ENCODE data around the gene SERTAD3.
"Not testable (repeated sequence)": the region's sequence is repeated elsewhere in the genome, so short reads cannot be mapped to it uniquely, and the experiment has no call there.

Gene SERTAD3

DNA sequence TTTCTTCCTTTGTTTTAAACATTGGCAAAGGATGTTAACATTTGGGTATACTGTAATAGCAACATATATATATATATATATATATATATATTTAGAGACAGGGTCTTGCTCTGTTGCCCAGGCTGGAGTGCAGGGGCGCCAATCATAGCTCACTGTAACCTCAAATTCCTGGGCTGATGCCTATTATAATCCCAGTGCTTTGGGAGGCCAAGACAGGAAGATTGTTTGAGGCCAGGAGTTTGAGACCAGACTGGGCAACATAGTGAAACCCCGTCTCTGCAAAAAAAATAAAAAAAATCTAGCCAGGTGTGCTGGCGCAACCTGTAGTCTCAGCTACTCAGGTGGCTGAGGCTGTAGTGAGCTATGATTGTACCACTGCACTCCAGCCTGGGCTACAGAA is 16.1 kb upstream of the SERTAD3 start:
- no peak for DNase-seq (ENCODE audit: low read depth, low spot score)
- no peak overlapping the region for H3K27ac ChIP-seq

DNA sequence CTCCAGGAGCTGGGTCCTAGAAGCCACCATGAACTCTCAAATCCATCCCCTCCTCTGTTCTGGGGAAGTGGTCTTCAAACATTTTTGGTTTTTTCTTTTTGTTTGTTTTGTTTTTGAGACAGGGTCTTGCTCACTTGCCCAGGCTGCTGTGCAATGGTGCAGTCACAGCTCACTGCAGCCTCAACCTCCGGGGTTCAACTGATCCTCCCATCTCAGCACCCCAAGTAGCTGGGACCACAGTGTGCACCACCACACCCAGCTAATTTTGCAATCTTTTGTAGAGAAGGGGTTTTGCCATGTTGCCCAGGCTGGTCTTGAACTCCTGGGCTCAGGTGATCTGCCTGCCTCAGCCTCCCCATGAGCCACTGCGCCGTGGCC is 14.5 kb upstream of the SERTAD3 start:
- DNase-seq (ENCODE audit: low read depth, low spot score): no peak
- H3K27ac ChIP-seq: no peak overlapping the region

DNA sequence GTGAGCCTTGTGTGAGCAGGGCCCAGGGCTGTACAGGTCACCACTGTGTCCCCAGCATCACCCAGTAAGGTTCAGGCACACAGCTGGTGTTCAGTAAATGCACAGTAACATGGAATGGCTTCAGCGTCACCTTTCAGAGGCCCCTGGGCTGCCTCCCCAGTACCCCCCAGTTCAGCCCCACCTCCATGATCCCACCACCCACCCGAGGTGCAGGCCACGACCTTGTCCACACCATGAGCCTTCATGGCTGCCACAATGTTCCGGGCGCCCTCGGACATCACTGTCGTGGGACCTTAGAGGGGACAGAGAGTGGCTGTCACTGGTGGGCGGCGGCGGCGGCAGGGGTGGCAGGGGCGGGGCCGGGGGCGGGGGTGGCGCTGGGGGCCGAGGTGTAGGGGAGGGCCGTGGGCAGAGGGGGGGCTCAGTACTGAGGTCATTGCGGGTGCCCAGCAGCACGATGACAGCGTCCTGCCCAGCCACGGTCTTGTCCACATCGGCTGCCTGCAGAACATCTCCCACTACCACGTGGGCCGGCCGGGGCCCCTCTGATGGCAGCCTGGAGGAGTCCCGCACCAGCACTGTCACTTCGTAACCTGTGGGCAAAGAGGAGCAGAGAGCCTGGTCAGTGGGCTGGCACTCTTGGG is 13.9 kb upstream of the SERTAD3 start:
- H3K27ac ChIP-seq: no peak overlapping the region
- no peak for DNase-seq (ENCODE audit: low read depth, low spot score)

DNA sequence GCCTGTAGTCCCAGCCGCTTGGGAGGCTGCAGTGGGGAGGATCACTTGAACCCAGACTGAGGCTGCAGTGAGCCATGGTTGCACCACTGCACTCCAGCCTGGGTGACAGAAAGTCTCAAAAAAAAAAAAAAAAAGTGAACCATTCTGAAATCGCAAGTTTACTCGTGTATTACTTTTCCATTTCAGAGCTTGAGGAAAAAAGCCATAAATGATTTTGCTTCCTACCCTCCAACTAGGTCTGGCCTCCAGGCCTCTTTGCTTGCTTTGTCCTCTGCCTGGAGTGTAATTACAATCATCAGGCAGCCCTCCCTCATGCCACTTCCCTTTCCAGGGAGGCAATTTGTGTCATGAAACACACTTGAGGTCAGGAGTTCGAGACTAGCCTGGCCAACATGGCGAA is 12.9 kb upstream of the SERTAD3 start:
- H3K27ac ChIP-seq: no peak overlapping the region
- no peak for DNase-seq (ENCODE audit: low read depth, low spot score)

DNA sequence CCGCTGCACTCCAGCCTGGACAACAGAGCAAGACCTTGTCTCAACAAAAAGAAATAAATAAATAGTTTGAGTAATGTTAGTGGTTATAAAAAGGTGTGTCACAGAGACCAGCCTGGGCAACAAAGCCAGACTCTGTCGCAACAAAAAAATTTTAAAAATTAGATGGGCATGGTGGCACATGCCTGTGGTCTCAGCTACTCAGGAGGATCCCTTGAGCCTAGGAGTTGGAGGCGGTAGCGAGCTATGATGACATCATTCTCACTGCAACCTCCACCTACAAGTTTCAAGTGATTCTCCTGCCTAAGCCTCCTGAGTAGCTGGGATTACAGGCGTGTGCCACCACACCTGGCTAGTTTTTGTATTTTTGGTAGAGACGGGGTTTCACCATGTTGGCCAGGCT is 9.8 kb upstream of the SERTAD3 start:
- not testable (repeated sequence) for DNase-seq (ENCODE audit: low read depth, low spot score)
- H3K27ac ChIP-seq: peak overlapping the region; percentile 73

DNA sequence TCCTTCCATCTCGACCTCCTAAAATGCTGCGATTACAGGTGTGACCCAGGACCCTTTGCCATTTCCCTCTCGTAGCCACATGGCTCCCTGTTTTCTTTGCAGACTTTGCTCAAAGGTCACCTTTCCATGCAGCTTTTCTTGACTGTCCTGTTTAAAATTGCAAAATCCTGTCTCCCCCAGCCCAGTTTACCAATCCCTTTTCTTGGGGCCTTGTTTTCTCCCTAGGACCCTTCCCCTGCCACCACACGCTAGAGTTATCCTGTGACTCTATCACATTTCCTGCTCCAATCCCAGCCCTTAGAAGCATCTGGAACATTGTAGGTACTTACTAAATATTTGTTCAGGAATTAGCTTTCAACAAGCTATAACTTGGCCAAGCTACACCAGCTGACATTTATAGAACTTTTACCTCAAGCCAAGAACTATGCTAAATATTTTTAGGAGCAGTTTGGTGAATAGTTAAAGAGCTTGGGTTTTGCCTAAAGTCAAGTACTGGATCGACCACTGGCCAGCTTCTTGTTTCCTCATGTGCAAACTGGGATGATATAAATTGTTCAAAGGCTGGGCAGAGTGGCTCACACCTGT is 9.1 kb upstream of the SERTAD3 start:
- DNase-seq (ENCODE audit: low read depth, low spot score): no peak
- peak overlapping the region; percentile 73 for H3K27ac ChIP-seq

DNA sequence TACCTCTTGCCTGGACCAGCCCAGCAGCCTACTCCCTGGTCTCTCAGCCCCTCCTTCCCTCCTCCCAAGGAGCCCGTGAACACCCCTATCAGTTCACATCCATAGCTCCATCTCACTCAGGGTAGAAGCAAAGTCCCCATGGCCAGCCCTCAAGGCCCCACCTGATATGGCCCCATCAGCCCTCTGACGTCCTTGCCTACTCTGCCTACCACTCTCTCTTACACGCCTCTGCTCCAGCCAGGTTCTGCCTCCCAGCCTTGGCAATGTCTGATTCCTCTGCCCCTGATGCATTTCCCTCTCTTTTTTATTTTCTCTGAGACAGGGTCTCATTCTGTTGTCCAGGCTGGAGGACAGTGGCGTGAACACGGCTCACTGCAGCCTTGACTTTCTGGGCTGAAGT is 7.9 kb upstream of the SERTAD3 start:
- H3K27ac ChIP-seq: no peak overlapping the region
- DNase-seq (ENCODE audit: low read depth, low spot score): no peak

DNA sequence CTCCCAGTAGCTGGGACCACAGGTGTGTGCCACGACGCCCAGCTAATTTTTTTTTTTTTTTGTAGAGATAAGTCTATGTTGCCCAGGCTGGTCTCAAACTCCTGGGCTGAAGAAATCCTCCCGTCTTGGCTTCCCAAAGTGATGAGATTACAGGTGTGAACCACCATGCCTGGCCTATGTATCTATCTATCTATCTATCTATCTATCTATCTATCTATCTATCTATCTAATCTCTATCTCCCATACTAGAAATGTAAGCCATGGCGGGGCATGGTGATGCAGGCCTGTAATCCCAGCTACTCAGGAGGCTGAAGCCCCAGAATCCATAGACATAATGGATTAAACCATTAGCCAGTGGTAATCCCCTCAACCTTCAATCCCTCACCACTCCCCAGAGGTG is 6.5 kb upstream of the SERTAD3 start:
- H3K27ac ChIP-seq: no peak overlapping the region
- DNase-seq (ENCODE audit: low read depth, low spot score): no peak

DNA sequence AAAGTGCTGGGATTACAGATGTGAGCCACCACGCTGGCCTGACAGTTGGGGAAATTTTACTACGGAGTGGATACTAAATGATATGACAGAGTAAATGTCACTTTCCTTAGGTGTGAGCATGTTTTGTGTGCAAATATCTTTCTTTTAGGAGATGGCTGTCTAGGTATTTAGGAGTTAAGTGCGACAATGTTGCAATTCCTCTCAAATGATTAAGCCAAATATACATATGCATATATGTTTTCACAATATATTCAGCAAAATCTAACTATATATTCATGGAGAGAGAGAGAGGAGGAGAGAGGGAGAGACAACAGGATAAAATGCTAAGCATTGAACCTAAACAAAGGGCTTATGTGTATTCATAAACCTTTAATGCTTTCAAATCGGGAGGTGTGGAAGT is 5.4 kb upstream of the SERTAD3 start:
- no peak overlapping the region for H3K27ac ChIP-seq
- DNase-seq (ENCODE audit: low read depth, low spot score): no peak

DNA sequence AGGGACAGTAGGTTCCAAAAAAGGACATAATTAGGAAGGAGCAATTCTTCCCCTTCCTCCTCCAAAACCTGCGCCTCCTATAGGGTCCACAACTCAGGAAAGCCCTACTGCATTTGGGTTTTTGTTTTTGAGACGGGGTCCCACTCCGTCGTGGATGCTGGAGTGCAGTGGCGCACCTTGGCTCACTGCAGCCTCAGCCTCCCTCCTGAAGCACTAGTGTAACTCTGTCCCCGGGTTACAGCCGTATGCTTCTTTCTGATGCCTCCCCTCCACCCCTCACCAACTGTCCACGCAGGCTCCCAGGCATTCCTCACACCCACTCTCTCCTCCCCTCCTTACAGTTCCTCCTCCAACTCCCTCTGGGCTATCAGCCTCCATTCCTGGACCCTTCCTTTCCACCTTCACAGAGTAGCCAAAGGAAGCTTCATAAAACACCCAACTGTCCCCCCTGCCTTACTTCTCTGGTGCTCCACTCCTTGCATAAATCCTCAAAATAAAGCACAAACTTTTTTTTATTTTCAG is 2.2 kb upstream of the SERTAD3 start:
- no peak for DNase-seq (ENCODE audit: low read depth, low spot score)
- H3K27ac ChIP-seq: peak overlapping the region; percentile 90

DNA sequence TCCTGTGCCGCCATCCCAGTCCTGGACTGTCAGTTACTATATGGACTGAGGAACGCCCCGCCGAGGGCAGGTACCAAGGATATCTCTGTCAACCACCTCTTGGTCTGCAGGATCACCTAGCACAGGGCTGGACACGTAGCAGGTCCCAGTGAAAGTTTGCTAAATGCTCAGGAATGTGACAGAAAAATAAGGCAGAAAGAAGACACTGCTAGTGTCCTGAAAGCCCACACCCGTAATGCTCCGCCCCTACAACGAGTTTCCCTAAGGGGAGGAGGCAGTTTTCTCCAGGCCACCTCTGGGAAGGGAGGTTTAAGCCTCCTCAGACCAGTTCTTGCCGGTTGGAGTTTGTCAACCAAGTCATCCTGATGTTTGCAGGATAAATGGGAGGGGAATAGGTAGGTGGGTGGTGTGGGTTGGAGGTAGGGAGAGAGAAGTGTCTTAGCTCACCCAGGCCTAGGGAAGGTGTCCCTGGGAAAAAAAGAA is 1.7 kb upstream of the SERTAD3 start:
- peak overlapping the region; percentile 90 for H3K27ac ChIP-seq
- DNase-seq (ENCODE audit: low read depth, low spot score): no peak

DNA sequence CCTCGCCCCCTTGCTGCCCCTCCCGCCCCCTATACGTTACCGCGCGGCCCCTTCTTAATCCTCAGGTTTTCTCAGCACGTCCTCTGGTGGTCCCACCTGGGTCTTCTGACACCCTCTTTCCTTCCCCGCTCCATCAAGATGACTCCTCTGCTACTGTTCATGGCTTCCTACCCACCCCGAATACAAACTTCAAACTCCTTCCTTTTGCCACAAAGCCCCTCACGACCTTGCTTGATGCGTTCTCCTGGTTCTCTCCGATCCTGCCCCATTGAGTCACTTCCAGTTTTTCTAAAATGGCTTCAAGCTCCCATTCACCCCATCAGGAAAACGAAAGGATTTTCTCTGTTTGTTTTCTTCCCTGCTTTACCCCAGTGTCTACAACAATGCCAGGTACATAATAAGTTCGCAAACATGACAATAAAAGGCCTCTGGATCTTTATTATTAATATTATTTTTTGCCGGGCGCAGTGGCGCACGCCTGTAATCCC is 734 bp upstream of the SERTAD3 start:
- DNase-seq (ENCODE audit: low read depth, low spot score): no peak
- H3K27ac ChIP-seq: peak overlapping the region; percentile 90

DNA sequence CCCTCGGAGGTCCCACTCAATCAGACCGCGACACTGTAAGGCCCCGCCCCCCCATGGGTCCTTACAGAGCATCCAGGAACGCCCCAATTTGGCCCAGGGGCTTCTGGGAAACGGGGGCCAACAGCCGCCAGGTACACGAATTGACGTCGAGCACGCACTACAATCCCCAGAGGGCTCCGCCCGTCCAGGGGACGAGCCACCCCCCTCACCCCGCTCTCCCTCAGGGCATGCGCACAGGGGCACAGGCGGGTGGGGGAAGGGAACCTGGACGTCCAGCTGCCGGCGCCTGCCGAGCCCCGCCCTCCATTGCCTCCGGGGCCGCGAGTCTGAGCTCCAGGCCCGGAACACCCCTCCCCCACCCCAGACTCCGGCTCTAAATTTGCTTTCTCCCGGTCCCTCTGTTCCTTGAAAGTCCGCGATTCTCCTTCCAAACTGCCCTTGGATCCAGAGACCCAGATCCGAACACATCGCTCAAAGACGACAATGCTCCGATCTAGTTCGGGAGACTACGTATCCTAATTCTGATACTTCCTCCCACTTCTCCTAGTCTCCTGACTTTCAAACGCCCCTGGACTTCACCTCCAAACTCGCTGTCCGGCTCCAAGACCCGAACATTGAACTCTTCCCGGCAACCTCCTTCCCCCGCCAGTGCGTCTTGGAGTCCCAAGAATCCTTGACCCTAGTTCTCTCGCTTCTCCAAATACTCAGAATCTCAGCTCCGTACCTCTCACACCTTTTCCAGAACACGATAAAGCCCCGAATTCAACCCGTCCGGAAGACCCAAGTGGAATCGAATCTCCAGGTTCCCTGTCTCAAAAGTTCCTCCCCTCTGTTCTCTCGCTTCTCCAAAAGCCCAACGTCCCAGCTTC is 770 bp downstream of the SERTAD3 start:
- peak overlapping the region; percentile 90 for H3K27ac ChIP-seq
- DNase-seq (ENCODE audit: low read depth, low spot score): peak; percentile 94

DNA sequence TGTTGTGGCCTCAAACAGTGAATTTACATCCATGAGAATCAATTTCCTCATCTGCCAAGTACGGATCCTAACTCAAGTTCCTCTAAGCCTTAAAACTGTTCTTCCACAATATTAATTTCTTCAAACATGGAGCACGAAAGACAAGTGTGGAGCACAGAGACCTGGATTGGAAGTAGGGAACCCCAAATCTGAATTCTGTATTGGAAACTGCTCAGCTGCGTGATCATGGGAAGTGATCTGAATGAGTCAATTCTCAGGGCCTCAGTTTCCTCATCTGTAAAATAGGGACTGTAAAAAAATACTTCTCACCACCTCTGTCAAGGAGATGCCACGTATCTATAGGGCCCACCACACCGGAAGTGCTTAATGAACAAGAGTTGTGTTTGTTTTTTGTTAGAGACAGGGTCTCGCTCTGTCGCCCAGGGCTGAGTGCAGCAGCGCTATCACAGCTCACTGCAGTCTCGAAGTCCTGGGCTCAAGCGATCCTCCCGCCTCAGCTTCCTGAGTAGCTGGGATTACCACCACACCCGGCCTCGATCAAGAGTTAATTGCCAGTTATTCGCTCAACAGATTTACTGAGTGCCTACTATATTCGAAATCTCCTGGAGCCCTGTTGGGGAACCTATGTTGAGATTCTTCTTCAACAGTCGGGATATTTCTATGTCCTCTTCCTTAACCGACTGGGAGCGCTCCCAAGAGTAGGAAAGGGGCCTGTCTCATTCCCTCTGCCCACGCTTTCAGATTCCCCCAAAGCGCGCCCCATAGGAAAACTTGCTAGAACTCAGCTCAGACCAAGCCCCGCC is 1.6 kb downstream of the SERTAD3 start:
- DNase-seq (ENCODE audit: low read depth, low spot score): no peak
- peak overlapping the region; percentile 90 for H3K27ac ChIP-seq

DNA sequence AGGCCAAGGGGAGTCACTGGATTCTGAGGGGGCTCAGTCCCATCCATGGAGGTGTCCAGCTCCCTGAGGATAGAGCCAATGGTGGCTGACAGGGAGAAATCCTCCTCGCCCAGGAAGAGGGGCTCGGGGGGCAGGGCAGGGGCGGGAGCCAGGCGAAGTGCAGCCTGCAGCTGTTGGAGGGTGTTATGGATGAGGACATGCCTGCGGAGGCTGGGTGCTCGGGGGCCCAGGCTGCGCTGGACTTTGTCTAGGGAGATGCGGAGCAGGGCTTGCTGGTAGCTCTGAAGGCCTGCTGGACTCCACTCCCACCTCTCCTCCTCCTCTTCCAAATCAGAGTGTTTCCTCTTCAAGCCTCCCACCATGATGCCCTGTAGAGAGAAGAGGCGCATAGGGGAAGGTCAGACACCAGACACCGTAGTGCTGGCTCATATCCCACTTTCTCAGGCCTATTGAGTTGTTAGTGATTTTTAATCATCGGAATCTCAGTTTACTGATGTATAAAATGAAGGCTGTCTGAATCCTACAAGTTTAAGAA is 2.3 kb downstream of the SERTAD3 start:
- no peak for DNase-seq (ENCODE audit: low read depth, low spot score)
- H3K27ac ChIP-seq: no peak overlapping the region

DNA sequence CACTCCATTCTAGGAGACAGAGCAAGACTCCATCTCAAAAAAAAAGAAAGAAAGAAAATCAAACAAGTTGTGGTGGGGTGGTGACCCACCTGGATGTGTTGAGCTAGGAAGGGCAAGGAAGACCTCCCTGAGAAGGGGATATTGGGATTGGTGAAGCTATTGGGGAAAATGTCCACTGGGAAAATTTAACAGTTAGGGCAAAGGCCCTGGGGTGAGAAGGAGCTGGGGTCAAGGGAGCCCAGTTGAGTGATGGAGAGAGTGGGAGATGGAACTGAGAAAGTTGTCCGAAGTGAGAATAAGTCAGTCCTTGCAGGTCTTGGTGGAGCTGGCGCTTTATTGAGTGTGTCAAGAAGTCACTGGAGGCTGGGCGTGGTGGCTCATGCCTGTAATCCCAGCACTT is 5.9 kb downstream of the SERTAD3 start:
- no peak for DNase-seq (ENCODE audit: low read depth, low spot score)
- no peak overlapping the region for H3K27ac ChIP-seq

DNA sequence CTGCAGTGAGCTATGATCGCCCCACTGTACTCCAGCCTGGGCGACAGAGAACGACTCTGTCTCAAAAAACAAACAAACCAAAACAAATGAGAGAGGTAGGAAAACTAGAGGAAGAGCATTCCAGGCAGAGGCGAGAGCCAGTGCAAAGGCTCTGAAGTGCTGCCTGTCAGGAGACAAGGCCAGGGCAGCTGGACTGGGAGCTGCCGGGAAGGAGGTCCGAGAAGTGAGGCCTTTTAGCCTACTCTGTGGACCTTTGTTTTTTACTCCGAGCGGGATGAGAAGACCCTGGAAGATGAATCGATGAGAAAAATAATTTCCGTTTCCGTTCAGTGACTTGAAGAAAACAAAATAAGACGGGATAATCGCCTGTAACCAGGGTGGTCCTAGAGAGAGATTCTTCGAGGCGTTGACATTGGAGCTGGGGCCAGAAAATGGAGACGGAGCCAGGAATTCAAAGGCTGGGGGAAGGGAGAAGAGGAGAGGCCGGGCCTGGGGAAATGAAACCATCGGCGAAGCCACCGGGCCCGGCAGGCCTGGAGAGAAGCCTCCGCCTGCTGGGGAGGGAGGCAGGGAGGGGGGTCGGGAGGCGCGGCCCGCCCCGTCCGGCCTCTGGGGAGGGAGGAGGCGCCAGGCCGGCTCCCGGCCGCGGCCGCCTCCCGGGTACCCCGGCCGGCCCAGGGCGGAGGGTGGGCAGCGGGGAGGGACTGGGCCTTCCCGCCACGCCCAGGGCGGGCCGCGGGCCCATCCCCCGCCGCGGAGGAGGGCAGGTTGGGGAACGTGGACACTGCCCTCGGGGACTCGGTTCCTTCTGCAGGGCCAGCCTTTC is 10.5 kb downstream of the SERTAD3 start:
- no peak for DNase-seq (ENCODE audit: low read depth, low spot score)
- peak overlapping the region; percentile 90 for H3K27ac ChIP-seq

DNA sequence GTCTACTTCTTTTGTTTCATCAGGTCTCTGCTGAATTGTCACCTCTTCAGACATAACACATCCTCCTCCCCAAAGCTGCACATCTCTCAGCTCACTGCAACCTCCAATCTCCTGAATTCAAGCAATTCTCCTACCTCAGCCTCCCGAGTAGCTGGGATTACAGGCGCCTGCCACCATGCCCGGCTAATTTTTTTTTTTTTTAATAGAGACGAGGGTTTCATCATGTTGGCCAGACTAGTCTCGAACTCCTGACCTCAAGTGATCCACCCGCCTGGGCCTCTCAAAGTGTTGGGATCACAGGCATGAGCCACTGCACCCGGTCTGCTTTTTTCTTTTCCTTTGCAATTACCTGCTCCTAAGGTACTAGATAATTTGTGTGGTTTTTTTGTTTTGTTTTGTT is 11.4 kb downstream of the SERTAD3 start:
- peak overlapping the region; percentile 90 for H3K27ac ChIP-seq
- not testable (repeated sequence) for DNase-seq (ENCODE audit: low read depth, low spot score)

DNA sequence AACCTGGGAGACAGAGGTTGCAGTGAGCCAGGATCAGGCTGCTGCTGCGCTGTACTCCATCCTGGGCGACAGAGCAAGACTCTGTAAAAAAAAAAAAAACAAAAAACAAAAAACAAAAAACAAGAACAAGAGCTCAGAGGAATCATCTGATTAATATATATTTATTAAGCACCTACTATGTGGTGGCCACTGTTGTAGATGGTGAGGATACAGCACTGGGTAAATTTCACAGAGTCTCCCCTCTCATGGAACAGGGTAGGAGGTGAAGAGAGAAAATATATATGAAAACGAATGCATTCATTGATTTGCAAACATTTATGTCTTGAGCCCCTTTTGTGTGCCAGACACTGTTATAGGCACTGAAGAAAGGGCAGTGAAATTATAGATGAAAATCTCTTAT is 12.4 kb downstream of the SERTAD3 start:
- H3K27ac ChIP-seq: no peak overlapping the region
- DNase-seq (ENCODE audit: low read depth, low spot score): no peak
